ENCODE data around the gene ZCCHC18. TPM values are rescaled to one million over a fixed set of nuclear protein-coding genes. Genes with fewer than 3 reads are reported as not detected.

The ZCCHC18 gene
- total RNA-seq, 2 donors from 2014 or later = 0.18 to 1.9 TPM

- Mint-ChIP-seq H3K9me3 (no peaks in the 10 kb centered on the region), H3K36me3 (no peaks in the 10 kb centered on the region), H3K27ac (peak overlapping the region in 1 of 2 donors; percentile 75)
- no peak for DNase-seq (ENCODE audit: low spot score in 2 of 2)
- ATAC-seq = peak in 1 of 2 donors; percentile 86
Measured at GRCh38 chrX:104117759-104118158, 5.4 kb downstream of the ZCCHC18 start.

- Mint-ChIP-seq H3K36me3 (no peaks in the 10 kb centered on the region), H3K9me3 (no peaks in the 10 kb centered on the region), H3K27ac (no peak overlapping the region)
- DNase-seq (ENCODE audit: low spot score in 2 of 2) (no peak), ATAC-seq (peak in 1 of 2 donors; percentile 16)
Measured at GRCh38 chrX:104118765-104119164, 6.4 kb downstream of the ZCCHC18 start.

- peak overlapping the region in 1 of 2 donors; percentile 68 for H3K27ac Mint-ChIP-seq
- ATAC-seq = peak; percentile 81 to 95
Measured at GRCh38 chrX:104122829-104123228, 10.5 kb downstream of the ZCCHC18 start.

GRCh38 chrX:104126856-104127255, 14.5 kb downstream of the ZCCHC18 start:
- ATAC-seq (no peak), DNase-seq (ENCODE audit: low spot score in 2 of 2) (no peak)
- Mint-ChIP-seq H3K36me3 (no peaks in the 10 kb centered on the region), H3K27ac (no peak overlapping the region), H3K9me3 (no peaks in the 10 kb centered on the region)

More at GRCh38 chrX:104122829-104123228, 10.5 kb downstream of the ZCCHC18 start:
- Mint-ChIP-seq H3K9me3 (no peaks in the 10 kb centered on the region), H3K36me3 (no peaks in the 10 kb centered on the region)
- DNase-seq (ENCODE audit: low spot score in 2 of 2) = no peak

- Mint-ChIP-seq H3K9me3 (no peaks in the 10 kb centered on the region), H3K36me3 (no peaks in the 10 kb centered on the region), H3K27ac (no peak overlapping the region)
- ATAC-seq (no peak), DNase-seq (ENCODE audit: low spot score in 2 of 2) (no peak)
Measured at GRCh38 chrX:104130808-104131207, 18.5 kb downstream of the ZCCHC18 start.

- H3K36me3 Mint-ChIP-seq = no peaks in the 10 kb centered on the region
- peak overlapping the region; percentile 8 to 85 for H3K27ac Mint-ChIP-seq
- ATAC-seq (peak; percentile 16 to 66), DNase-seq (ENCODE audit: low spot score in 2 of 2) (no peak)
- H3K9me3 Mint-ChIP-seq = no peaks in the 10 kb centered on the region
Measured at GRCh38 chrX:104134583-104135261, 22.4 kb downstream of the ZCCHC18 start.

- DNase-seq (ENCODE audit: low spot score in 2 of 2) (no peak), ATAC-seq (no peak)
- Mint-ChIP-seq H3K9me3 (no peaks in the 10 kb centered on the region), H3K27ac (peak overlapping the region in 1 of 2 donors; percentile 85), H3K36me3 (no peaks in the 10 kb centered on the region)
Measured at GRCh38 chrX:104135677-104136076, 23.4 kb downstream of the ZCCHC18 start.

GRCh38 chrX:104136241-104137019, 24.1 kb downstream of the ZCCHC18 start:
- no peaks in the 10 kb centered on the region for H3K36me3 Mint-ChIP-seq
- no peak overlapping the region for H3K27ac Mint-ChIP-seq
- DNase-seq (ENCODE audit: low spot score in 2 of 2) (peak in 1 of 2 donors; percentile 45), ATAC-seq (peak; percentile 69 to 73)
- H3K9me3 Mint-ChIP-seq = no peaks in the 10 kb centered on the region

GRCh38 chrX:104137496-104137895, 25.2 kb downstream of the ZCCHC18 start:
- H3K36me3 Mint-ChIP-seq = no peaks in the 10 kb centered on the region
- no peaks in the 10 kb centered on the region for H3K9me3 Mint-ChIP-seq
- ATAC-seq (peak in 1 of 2 donors; percentile 42), DNase-seq (ENCODE audit: low spot score in 2 of 2) (no peak)
- no peak overlapping the region for H3K27ac Mint-ChIP-seq

- Mint-ChIP-seq H3K27ac (no peak overlapping the region), H3K9me3 (no peaks in the 10 kb centered on the region), H3K36me3 (no peaks in the 10 kb centered on the region)
- no peak for ATAC-seq
- DNase-seq (ENCODE audit: low spot score in 2 of 2) = no peak
Measured at GRCh38 chrX:104141087-104141760, 28.9 kb downstream of the ZCCHC18 start.

GRCh38 chrX:104151037-104151436, 38.7 kb downstream of the ZCCHC18 start:
- Mint-ChIP-seq H3K9me3 (no peaks in the 10 kb centered on the region), H3K27ac (no peak overlapping the region), H3K36me3 (no peaks in the 10 kb centered on the region)
- DNase-seq (ENCODE audit: low spot score in 2 of 2) = no peak
- no peak for ATAC-seq

- H3K9me3 Mint-ChIP-seq = no peaks in the 10 kb centered on the region
- H3K36me3 Mint-ChIP-seq = peaks cover 0 to 9% of the 10 kb centered on the region in 2 donors
- peak; percentile 61 to 78 for DNase-seq (ENCODE audit: low spot score in 2 of 2)
- peak; percentile 91 to 93 for ATAC-seq
- H3K27ac Mint-ChIP-seq = peak within 1 kb of the TSS; percentile 99 to 100
Measured at GRCh38 chrX:104156630-104157529, 44.6 kb downstream of the ZCCHC18 start, which contains the start of gene SLC25A53. Gene SLC25A53 (minus strand): TSS chrX:104157009. CDS start chrX:104105257, 51,752 bp downstream.

Other genes with a start within 250 kb of the ZCCHC18 start
- gene TMSB15B, start 149.9 kb upstream of the ZCCHC18 start, total RNA-seq = 10 to 100 TPM in 1 of 2 donors, 1 to 10 TPM in 1; 6.4 to 12.9 TPM
- not detected for gene H2BW1, start 98.8 kb upstream of the ZCCHC18 start, total RNA-seq
- gene H2BW2, start 72.6 kb upstream of the ZCCHC18 start, total RNA-seq = not detected
- 1 to 10 TPM; 2.8 to 4.5 TPM for gene TMSB15C, start 36.3 kb upstream of the ZCCHC18 start, total RNA-seq
- 1 to 10 TPM; 4.2 to 8.1 TPM for gene SLC25A53, start 44.5 kb downstream of the ZCCHC18 start, total RNA-seq
- gene FAM199X, start 53.9 kb downstream of the ZCCHC18 start, total RNA-seq = 10 to 100 TPM in 1 of 2 donors, 1 to 10 TPM in 1; 7.3 to 10.6 TPM
- gene ESX1, start 142.4 kb downstream of the ZCCHC18 start, total RNA-seq = not detected

All from activated naive CD4-positive, alpha-beta T cell treated with anti-CD3 and anti-CD28 coated beads, Interleukin-2, amount 50 U/mL, for 72 hours (primary cell).